Upper lobe of right lung (tissue), 1 donor: Measurements from ENCODE around the gene ZMYND15. TPM values are rescaled to one million over a fixed set of nuclear protein-coding genes. Genes with fewer than 3 reads are reported as not detected.

Source experiments
- ATAC-seq: fragments of 200-7000 bp; cut with Tn5 transposase; one replicate; pipeline ENCODE4 v1.9.1; 2020; ENCODE audit warnings: mild to moderate bottlenecking, moderate library complexity
- DNase-seq: peaks from one replicate; pipeline ENCODE4 v3.0.0-alpha.2; 2020
- H3K27ac ChIP-seq: fragments of 200-600 bp; one replicate; pipeline ENCODE4 v1.8.0; 2022
- H3K27me3 ChIP-seq: fragments of 200-600 bp; one replicate; pipeline ENCODE4 v1.8.0; 2022; ENCODE audit warnings: mild to moderate bottlenecking
- H3K36me3 ChIP-seq: fragments of 200-600 bp; one replicate; pipeline ENCODE4 v1.8.0; 2022
- H3K4me1 ChIP-seq: fragments of 200-600 bp; one replicate; pipeline ENCODE4 v1.8.0; 2022
- H3K4me3 ChIP-seq: fragments of 200-600 bp; one replicate; pipeline ENCODE4 v1.8.0; 2022; ENCODE audit warnings: mild to moderate bottlenecking
- H3K9me3 ChIP-seq: fragments of 200-600 bp; one replicate; pipeline ENCODE4 v1.8.0; 2022
- CTCF ChIP-seq: fragments of 200-600 bp; IDR thresholded peaks from one replicate; pipeline ENCODE4 v1.8.0; 2022; ENCODE audit warnings: antibody characterized with exemption
- intact Hi-C: fragments of 100-400 bp; cut with DNase I; formaldehyde crosslinking; loops from one replicate; pipeline ENCODE4 v1.11.0; 2022
- total RNA-seq: library from RNA; stranded (reverse); fragmentation: NEBNext Ultra II Directional; extraction: Animal tissue kit (Norgen Biotek cat#: 25700); gene quantifications from one replicate; pipeline ENCODE4 v1.2.1, GENCODE V29; 2021
- donor health status: DM: no; HTN: yes; CAD: no; lungs with severe emphysema.

The ZMYND15 gene
- total RNA-seq, 1 donor from 2014 or later: 9.6 TPM

GRCh38 chr17:4753392-4753791 lies 13.8 kb downstream of the ZMYND15 start:
- no peak for TF ChIP-seq CTCF
- Histone ChIP-seq H3K27ac (no peak overlapping the region), H3K4me3 (no peak overlapping the region), H3K4me1 (no peaks in the 10 kb centered on the region), H3K36me3 (no peaks in the 10 kb centered on the region), H3K27me3 (peaks cover 14% of the 10 kb centered on the region), H3K9me3 (no peaks in the 10 kb centered on the region)
- intact Hi-C loops: no loop called here
- ATAC-seq (no peak), DNase-seq (no peak)

GRCh38 chr17:4759776-4760236 lies 20.2 kb downstream of the ZMYND15 start:
- ATAC-seq (peak; percentile 78), DNase-seq (no peak)
- no peaks in the 10 kb centered on the region for H3K9me3 ChIP-seq
- intact Hi-C loops: no loop called here
- H3K36me3 ChIP-seq: no peaks in the 10 kb centered on the region
- TF ChIP-seq CTCF: no peak
- no peaks in the 10 kb centered on the region for H3K4me1 ChIP-seq
- no peaks in the 10 kb centered on the region for H3K27me3 ChIP-seq
- H3K4me3 ChIP-seq: no peak overlapping the region
- H3K27ac ChIP-seq: no peak overlapping the region

GRCh38 chr17:4764595-4764994 lies 25.0 kb downstream of the ZMYND15 start:
- H3K4me1 ChIP-seq: no peaks in the 10 kb centered on the region
- DNase-seq: no peak
- H3K9me3 ChIP-seq: no peaks in the 10 kb centered on the region
- H3K27me3 ChIP-seq: no peaks in the 10 kb centered on the region
- H3K36me3 ChIP-seq: no peaks in the 10 kb centered on the region
- no peak overlapping the region for H3K27ac ChIP-seq
- no peak for TF ChIP-seq CTCF
- no peak overlapping the region for H3K4me3 ChIP-seq
- intact Hi-C loops: no loop called here
- ATAC-seq: peak; percentile 84

GRCh38 chr17:4766201-4766600 lies 26.6 kb downstream of the ZMYND15 start:
- Histone ChIP-seq H3K9me3 (no peaks in the 10 kb centered on the region), H3K27ac (peak overlapping the region; percentile 47), H3K4me3 (no peak overlapping the region), H3K27me3 (no peaks in the 10 kb centered on the region), H3K36me3 (no peaks in the 10 kb centered on the region), H3K4me1 (no peaks in the 10 kb centered on the region)
- intact Hi-C loops: no loop called here
- no peak for TF ChIP-seq CTCF
- no peak for DNase-seq
- peak; percentile 51 for ATAC-seq

GRCh38 chr17:4766723-4767122 lies 27.1 kb downstream of the ZMYND15 start:
- Histone ChIP-seq H3K27ac (no peak overlapping the region), H3K4me3 (no peak overlapping the region), H3K9me3 (no peaks in the 10 kb centered on the region), H3K27me3 (no peaks in the 10 kb centered on the region), H3K4me1 (no peaks in the 10 kb centered on the region), H3K36me3 (no peaks in the 10 kb centered on the region)
- no peak for DNase-seq
- intact Hi-C loops: no loop called here
- no peak for ATAC-seq
- no peak for TF ChIP-seq CTCF

GRCh38 chr17:4768298-4768697 lies 28.7 kb downstream of the ZMYND15 start:
- DNase-seq: no peak

More at GRCh38 chr17:4768298-4768697, 28.7 kb downstream of the ZMYND15 start:
- TF ChIP-seq CTCF: no peak
- Histone ChIP-seq H3K4me3 (no peak overlapping the region), H3K27me3 (no peaks in the 10 kb centered on the region), H3K27ac (peak overlapping the region; percentile 51), H3K9me3 (no peaks in the 10 kb centered on the region), H3K4me1 (no peaks in the 10 kb centered on the region), H3K36me3 (no peaks in the 10 kb centered on the region)
- intact Hi-C loops: no loop called here
- peak; percentile 64 for ATAC-seq
